H9 (cell line): ENCODE data around the gene LMX1B. TPM values are rescaled to one million over a fixed set of nuclear protein-coding genes. Genes with fewer than 3 reads are reported as not detected.

Source experiments
- DNase-seq: peaks from one replicate; pipeline ENCODE4 v3.0.0-alpha.2; 2017
- H2AFZ ChIP-seq: one replicate; pipeline ENCODE4 v1.6.1; 2013; ENCODE audit warnings: mild to moderate bottlenecking, low read length, control low read depth, moderate library complexity
- H2AK5ac ChIP-seq: 2 replicates; pipeline ENCODE4 v1.6.1; 2013; ENCODE audit warnings: low read length, control low read depth, mixed read lengths; ENCODE audit not compliant: insufficient read length
- H2BK120ac ChIP-seq: one replicate; pipeline ENCODE4 v1.6.1; 2013; ENCODE audit warnings: low read depth, mild to moderate bottlenecking, low read length, control low read depth, inconsistent platforms; ENCODE audit not compliant: poor library complexity, severe bottlenecking
- H2BK12ac ChIP-seq: 2 replicates; pipeline ENCODE4 v1.6.1; 2013; ENCODE audit warnings: low read length, control low read depth, mixed read lengths, low read depth; ENCODE audit not compliant: insufficient read length
- H2BK15ac ChIP-seq: 2 replicates; pipeline ENCODE4 v1.6.1; 2013; ENCODE audit warnings: low read depth, low read length, control low read depth
- H2BK20ac ChIP-seq: one replicate; pipeline ENCODE4 v1.6.1; 2013; ENCODE audit warnings: low read depth, mild to moderate bottlenecking, low read length, control low read depth, inconsistent platforms; ENCODE audit not compliant: poor library complexity, severe bottlenecking
- H2BK5ac ChIP-seq: 2 replicates; pipeline ENCODE4 v1.6.1; 2013; ENCODE audit warnings: low read length, control low read depth, mixed read lengths; ENCODE audit not compliant: insufficient read length
- H3K14ac ChIP-seq: 2 replicates; pipeline ENCODE4 v1.6.1; 2013; ENCODE audit warnings: low read length, control low read depth; ENCODE audit not compliant: insufficient read depth
- H3K18ac ChIP-seq: 2 replicates; pipeline ENCODE4 v1.6.1; 2013; ENCODE audit warnings: low read depth, mild to moderate bottlenecking, mixed read lengths, low read length, control low read depth; ENCODE audit not compliant: insufficient read length
- H3K23ac ChIP-seq: 2 replicates; pipeline ENCODE4 v1.6.1; 2013; ENCODE audit warnings: low read length, control low read depth, mixed read lengths, low read depth; ENCODE audit not compliant: insufficient read length
- H3K23me2 ChIP-seq: 2 replicates; pipeline ENCODE4 v1.6.1; 2013; ENCODE audit warnings: low read depth, mild to moderate bottlenecking, mixed read lengths, low read length, control low read depth; ENCODE audit not compliant: insufficient read length, poor library complexity, severe bottlenecking
- H3K27ac ChIP-seq: 2 replicates; pipeline ENCODE4 v1.5.1; 2013; ENCODE audit warnings: low read length, control low read depth, mixed read lengths, low read depth; ENCODE audit not compliant: insufficient read length
- H3K27me3 ChIP-seq: 2 replicates; pipeline ENCODE4 v1.6.1; 2013; ENCODE audit warnings: low read length, control low read depth, inconsistent platforms; ENCODE audit not compliant: insufficient read depth
- H3K4ac ChIP-seq: 2 replicates; pipeline ENCODE4 v1.6.1; 2013; ENCODE audit warnings: low read depth, mild to moderate bottlenecking, control low read depth, inconsistent platforms, low read length, moderate library complexity
- H3K4me1 ChIP-seq: 2 replicates; pipeline ENCODE4 v1.6.1; 2013; ENCODE audit warnings: low read length, control low read depth, inconsistent platforms; ENCODE audit not compliant: insufficient read depth
- H3K4me2 ChIP-seq: 2 replicates; pipeline ENCODE4 v1.6.1; 2013; ENCODE audit warnings: low read length, control low read depth, mixed read lengths; ENCODE audit not compliant: insufficient read length, insufficient read depth
- H3K56ac ChIP-seq: 2 replicates; pipeline ENCODE4 v1.6.1; 2013; ENCODE audit warnings: low read depth, mild to moderate bottlenecking, mixed read lengths, low read length, control low read depth; ENCODE audit not compliant: insufficient read length
- H3K79me1 ChIP-seq: 2 replicates; pipeline ENCODE4 v1.6.1; 2013; ENCODE audit warnings: low read depth, mild to moderate bottlenecking, moderate library complexity, low read length, control low read depth, inconsistent platforms; ENCODE audit not compliant: insufficient read depth, poor library complexity, severe bottlenecking
- H3K79me2 ChIP-seq: 2 replicates; pipeline ENCODE4 v1.6.1; 2013; ENCODE audit warnings: low read length, control low read depth, inconsistent platforms; ENCODE audit not compliant: insufficient read depth
- H3K9ac ChIP-seq: 2 replicates; pipeline ENCODE4 v1.6.1; 2013; ENCODE audit warnings: low read length, control low read depth, mixed read lengths; ENCODE audit not compliant: insufficient read length; ENCODE audit errors: extremely low read depth
- H3K9me3 ChIP-seq: one replicate; pipeline ENCODE4 v1.6.1; 2013; ENCODE audit warnings: low read depth, low read length, inconsistent platforms; ENCODE audit not compliant: control insufficient read depth
- H3T11ph ChIP-seq: one replicate; pipeline ENCODE4 v1.6.1; 2013; ENCODE audit warnings: mild to moderate bottlenecking, low read length, control low read depth, inconsistent platforms
- H4K20me1 ChIP-seq: one replicate; pipeline ENCODE4 v1.6.1; 2013; ENCODE audit not compliant: control insufficient read depth, insufficient read length, insufficient read depth
- H4K5ac ChIP-seq: 2 replicates; pipeline ENCODE4 v1.6.1; 2013; ENCODE audit warnings: low read depth, mild to moderate bottlenecking, mixed read lengths, low read length, control low read depth; ENCODE audit not compliant: insufficient read length
- H4K8ac ChIP-seq: replicated peaks from 2 replicates; pipeline ENCODE4 v1.6.1; 2013; ENCODE audit warnings: low read length, control low read depth, mixed read lengths, low read depth; ENCODE audit not compliant: insufficient read length
- H4K91ac ChIP-seq: 2 replicates; pipeline ENCODE4 v1.6.1; 2013; ENCODE audit warnings: low read depth, mild to moderate bottlenecking, moderate library complexity, mixed read lengths, low read length, control low read depth; ENCODE audit not compliant: insufficient read length
- H3K27ac Mint-ChIP-seq, 3 experiments: 2 replicates in 2 of 3; 3 replicates in 1 of 3; pipeline ENCODE4 v1.8.0; 2020 to 2021; ENCODE audit warnings: mixed read lengths in 3 of 3, mild to moderate bottlenecking in 1 of 3, moderate library complexity in 1 of 3
- H3K27me3 Mint-ChIP-seq: 2 replicates; pipeline ENCODE4 v1.8.0; 2021; ENCODE audit warnings: low read depth, mild to moderate bottlenecking, moderate library complexity, mixed read lengths
- H3K36me3 Mint-ChIP-seq, 3 experiments: 2 replicates in 2 of 3; 3 replicates in 1 of 3; pipeline ENCODE4 v1.8.0; 2020 to 2021; ENCODE audit warnings: low read depth in 3 of 3, mixed read lengths in 3 of 3; ENCODE audit not compliant: insufficient read depth in 1 of 3
- H3K4me1 Mint-ChIP-seq, 2 experiments: 2 replicates each; pipeline ENCODE4 v1.8.0; 2020; ENCODE audit warnings: mixed read lengths in 2 of 2
- H3K4me3 Mint-ChIP-seq, 2 experiments: 2 replicates in 1 of 2; 3 replicates in 1 of 2; pipeline ENCODE4 v1.8.0; 2020 to 2021; ENCODE audit warnings: mild to moderate bottlenecking in 2 of 2, mixed read lengths in 2 of 2, moderate library complexity in 1 of 2
- H3K9me3 Mint-ChIP-seq, 2 experiments: 2 replicates in 1 of 2; 3 replicates in 1 of 2; pipeline ENCODE4 v1.8.0; 2020; ENCODE audit warnings: mild to moderate bottlenecking in 2 of 2, mixed read lengths in 2 of 2, moderate library complexity in 1 of 2
- CTCF ChIP-seq: fragments of 200-600 bp; sonication (generic); conservative IDR thresholded peaks from 3 replicates; pipeline ENCODE4 v1.8.0; 2021; ENCODE audit warnings: antibody characterized with exemption, mild to moderate bottlenecking
- WGBS: extraction: QIAGEN DNeasy Blood & Tissue Kit; methylation state at CpG from one replicate; pipeline ENCODE4 v1.1.7; 2013; ENCODE audit warnings: missing lambda C conversion rate, low lambda C conversion rate, mixed read lengths; ENCODE audit not compliant: insufficient read length; ENCODE audit errors: extremely low coverage; 5-methylcytosine and 5-hydroxymethylcytosine counted together
- total RNA-seq: library from RNA; stranded (reverse); gene quantifications from 2 replicates; pipeline ENCODE4 v1.2.1, GENCODE V29; 2021

LMX1B gene
- total RNA-seq, 1 experiment from 2014 or later = 0.85 TPM

GRCh38 chr9:126628969-126629674, 15.4 kb downstream of the LMX1B start:
- no peak overlapping the region for H3K4me3 Mint-ChIP-seq
- Histone ChIP-seq H3K56ac (no peak overlapping the region), H2BK5ac (no peak overlapping the region), H3K4ac (no peak overlapping the region), H3K27me3 (peaks cover 70% of the 10 kb centered on the region), H3K18ac (no peak overlapping the region), H4K5ac (no peak overlapping the region), H3K27ac (no peak overlapping the region), H3T11ph (no peak overlapping the region), H3K4me2 (no peak overlapping the region), H3K9me3 (no peaks in the 10 kb centered on the region), H3K14ac (no peak overlapping the region; the same call in 1 of the 2 replicates), H4K20me1 (no peaks in the 10 kb centered on the region), H2BK120ac (no peak overlapping the region), H3K4me1 (no peaks in the 10 kb centered on the region), H3K23me2 (peaks cover 6% of the 10 kb centered on the region), H3K9ac (no peak overlapping the region), H3K79me1 (no peaks in the 10 kb centered on the region), H2BK20ac (no peak overlapping the region), H2AK5ac (no peak overlapping the region), H4K8ac (no peak overlapping the region), H2BK12ac (no peak overlapping the region), H2BK15ac (no peak overlapping the region), H3K79me2 (no peaks in the 10 kb centered on the region), H4K91ac (no peak overlapping the region), H2AFZ (no peak overlapping the region), H3K23ac (no peak overlapping the region)
- no peak for TF ChIP-seq CTCF
- H3K27me3 Mint-ChIP-seq = peaks cover 100% of the 10 kb centered on the region
- no peaks in the 10 kb centered on the region for H3K36me3 Mint-ChIP-seq
- no CpG with 5 or more reads among the region's 11 CpGs for WGBS
- H3K4me1 Mint-ChIP-seq = peaks cover 6 to 43% of the 10 kb centered on the region in 2 experiments
- no peak for DNase-seq
- H3K27ac Mint-ChIP-seq = no peak overlapping the region
- H3K9me3 Mint-ChIP-seq = no peaks in the 10 kb centered on the region; a peak in 1 of 5 replicates
